NOMO-1 (cell line): Measurements from ENCODE around the gene DEFB124.
A peak's percentile ranks its signal among the peaks of the same experiment; 100 is the strongest.

ENCODE experiments used
- DNase-seq, 2 experiments: peaks; one replicate each; lab custom pipeline; 2025; ENCODE audit not compliant: unreplicated experiment in 2 of 2; lab: John Stamatoyannopoulos, UW

The DEFB124 gene, protein sequence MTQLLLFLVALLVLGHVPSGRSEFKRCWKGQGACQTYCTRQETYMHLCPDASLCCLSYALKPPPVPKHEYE

DNA sequence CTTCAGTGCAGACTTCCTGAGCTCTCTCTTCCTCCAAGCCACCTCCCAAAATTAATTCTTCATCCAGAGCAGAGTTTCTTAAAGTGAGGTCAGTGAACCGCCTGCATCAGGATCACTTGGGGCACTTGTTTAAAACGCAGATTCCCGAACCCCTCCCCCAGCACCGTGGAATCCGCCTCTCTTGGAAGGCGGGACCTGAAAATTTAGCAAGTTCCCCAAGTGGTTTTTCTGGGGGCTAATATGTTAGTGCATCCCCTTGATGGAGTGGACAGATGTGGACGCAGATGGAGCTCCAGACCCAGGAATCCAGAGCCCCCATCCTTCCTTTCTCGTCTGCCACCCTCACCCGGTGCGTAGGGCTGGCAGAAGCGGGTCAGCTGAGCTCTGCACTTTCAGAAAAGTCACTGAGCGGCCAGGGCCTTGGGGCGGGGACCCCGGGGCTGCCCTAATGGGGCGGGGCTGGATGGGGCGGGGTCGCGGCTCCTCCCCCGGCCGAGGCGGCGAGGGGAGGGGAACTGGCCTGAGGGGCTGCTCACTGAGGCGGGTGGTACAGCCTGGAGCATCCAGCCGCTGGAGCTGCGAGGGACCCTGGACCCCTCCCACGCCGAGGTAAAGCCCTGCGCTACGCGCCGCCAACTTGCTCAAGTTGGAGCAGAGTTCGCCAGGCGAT lies at the start of gene DEFB124, which contains the start of gene REM1:
TSS of gene DEFB124 (minus strand) at position 370 of the 670 bp plus-strand sequence. CDS start 2,114 bp downstream, outside the sequence.
TSS of gene REM1 (plus strand) at position 531 of the 670 bp plus-strand sequence. CDS start 1,158 bp downstream, outside the sequence.
- no peak for DNase-seq

DNA sequence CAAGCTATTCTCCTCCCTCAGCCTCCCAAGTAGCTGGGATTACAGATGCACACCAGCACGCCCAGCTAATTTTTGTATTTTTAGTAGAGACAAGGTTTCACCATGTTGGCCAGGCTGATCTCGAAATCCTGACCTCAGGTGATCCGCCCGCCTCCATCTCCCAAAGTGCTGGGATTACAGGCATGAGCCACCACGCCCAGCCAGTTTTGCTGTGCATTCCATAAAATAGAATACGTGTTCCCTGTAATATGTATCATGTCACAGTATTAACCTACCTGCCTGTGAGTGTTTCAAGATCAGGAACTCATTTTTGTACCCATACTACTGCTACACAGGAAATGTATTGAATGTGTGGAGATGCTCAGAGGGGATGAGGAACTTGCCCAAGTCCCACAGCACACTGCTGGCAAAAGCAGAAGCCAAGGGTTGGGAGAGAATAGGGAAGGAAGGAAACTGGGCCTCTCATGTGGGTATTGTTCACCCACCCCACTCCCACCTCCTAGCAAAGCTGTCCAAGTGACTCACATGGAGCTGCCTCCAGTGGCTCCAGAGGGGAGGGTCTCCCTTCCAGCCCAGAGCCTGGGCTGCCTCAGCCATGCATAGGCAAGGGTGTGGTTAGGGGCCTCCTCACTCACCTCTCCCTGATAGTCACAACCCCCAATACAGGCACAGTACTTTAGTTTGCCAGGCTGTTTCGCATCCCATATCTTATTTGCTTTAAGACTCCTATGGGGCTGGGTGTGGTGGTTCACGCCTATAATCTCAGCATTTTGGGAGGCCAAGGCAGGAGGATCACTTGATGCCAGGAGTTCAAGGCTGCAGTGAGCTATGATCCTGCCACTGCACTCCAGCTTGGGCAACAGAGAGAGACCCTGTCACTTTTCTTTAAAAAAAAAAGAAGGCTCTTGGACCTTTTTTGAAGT lies 48.7 kb upstream of the DEFB124 start:
- peak; percentile 87 to 89 for DNase-seq

DNA sequence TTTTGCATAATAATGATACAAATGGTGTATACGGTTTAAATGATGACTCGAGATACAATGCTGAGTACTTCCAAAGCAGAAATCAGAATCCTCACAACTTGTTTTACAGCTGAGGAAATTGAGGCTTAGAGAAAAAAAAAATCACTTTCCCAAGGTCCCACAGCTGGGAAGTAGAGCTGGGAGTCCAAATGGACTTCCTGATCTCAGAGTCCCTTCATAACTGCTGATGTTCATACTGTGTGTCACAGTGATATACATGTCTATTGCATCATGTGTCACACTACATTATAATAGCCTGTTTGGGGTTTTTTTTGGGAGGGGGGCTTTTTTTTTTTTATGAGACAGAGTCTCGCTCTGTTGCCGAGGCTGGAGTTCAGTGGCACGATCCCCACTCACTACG lies 47.8 kb upstream of the DEFB124 start:
- no peak for DNase-seq

DNA sequence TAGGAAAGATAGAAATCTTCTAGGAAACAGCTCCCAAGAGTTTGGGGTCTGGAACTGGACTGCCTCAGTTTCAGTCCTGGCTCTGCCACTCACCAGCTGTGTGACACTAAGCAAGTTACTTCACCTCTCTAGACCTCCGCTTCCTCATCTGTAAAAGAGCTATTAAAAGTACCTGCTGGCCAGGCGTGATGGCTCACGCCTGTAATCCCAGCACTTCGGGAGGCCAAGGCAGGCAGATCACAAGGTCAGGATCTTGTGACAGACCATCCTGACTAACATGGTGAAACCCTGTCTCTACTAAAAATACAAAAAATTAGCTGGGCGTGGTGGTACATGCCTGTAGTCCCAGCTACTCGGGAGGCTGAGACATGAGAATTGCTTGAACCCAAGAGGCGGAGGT lies 46.3 kb upstream of the DEFB124 start:
- DNase-seq: peak in 1 of 2 experiments; percentile 49

DNA sequence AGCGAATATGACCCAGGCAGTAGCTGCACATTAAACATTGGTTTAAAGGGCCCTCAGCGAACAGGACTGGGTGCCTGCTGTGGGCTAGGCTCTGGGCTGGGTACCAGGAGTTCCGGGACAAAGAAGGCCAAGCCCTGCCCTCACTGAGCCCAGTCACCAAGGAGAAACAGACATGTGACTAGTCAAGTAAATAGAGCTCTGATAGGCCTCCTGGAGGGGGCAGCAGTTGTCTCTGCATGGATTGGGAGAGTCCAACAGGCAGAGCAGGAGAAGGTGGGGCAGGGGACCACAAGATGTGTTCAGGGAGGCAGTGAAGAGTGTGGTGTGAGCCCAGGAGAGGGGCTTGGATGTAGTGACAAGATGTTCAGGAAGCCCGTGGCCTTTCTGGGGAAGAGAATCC lies 42.4 kb upstream of the DEFB124 start:
- no peak for DNase-seq

DNA sequence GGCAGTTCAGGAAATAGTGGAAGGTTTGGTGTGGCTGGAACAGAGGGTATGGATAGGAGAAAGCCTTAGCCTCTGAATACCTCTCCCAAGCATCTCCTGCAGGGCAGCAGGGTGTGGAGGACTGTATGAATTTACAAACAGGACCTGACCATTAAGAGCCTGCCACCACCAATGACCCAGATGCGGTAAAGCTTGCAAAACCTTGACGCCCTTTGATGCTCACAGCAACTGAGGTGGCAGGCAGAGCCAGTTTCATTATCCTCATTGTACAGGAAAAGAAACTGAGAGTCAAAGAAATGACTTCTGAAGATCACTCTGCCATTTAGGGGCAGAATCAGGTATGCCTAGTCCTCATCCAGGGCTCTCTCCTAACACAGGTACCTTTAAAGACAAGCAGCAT lies 41.7 kb upstream of the DEFB124 start:
- no peak for DNase-seq

DNA sequence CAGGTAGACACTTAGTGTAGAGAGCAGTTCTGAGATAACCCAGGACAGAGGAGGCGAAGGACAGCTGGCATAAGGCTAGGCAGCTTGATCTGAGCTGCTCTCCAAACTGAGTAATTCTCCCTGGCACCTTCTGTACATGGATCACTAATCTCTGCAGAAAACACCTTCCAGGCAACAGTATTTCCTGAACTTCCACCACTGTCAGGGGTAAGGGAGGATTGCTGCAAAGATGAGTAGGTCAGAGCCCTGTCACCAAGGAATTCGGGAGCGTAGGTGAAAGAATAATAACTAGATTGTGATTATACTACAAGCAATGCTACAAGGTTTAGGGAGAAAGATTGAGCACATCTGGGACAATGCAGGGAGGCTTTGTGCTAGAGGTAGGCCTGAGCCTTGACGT lies 41.2 kb upstream of the DEFB124 start:
- no peak for DNase-seq

DNA sequence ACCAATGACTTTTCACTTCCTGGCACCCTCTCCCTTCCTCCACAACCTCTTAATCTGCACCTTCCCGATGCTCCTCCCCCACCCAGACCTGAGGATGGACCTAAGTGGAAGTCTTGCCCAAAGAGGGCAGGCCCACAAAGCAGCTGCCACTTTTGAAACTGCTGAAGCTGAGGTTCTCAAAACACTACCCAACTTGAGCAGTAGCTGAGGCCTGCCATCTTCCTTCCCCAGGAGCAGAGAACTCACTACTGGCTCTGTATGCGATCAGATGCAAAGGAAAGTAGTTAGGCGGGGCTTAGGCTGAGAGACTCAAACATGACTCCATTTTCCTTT lies 40.8 kb upstream of the DEFB124 start:
- peak in 1 of 2 experiments; percentile 9 for DNase-seq

DNA sequence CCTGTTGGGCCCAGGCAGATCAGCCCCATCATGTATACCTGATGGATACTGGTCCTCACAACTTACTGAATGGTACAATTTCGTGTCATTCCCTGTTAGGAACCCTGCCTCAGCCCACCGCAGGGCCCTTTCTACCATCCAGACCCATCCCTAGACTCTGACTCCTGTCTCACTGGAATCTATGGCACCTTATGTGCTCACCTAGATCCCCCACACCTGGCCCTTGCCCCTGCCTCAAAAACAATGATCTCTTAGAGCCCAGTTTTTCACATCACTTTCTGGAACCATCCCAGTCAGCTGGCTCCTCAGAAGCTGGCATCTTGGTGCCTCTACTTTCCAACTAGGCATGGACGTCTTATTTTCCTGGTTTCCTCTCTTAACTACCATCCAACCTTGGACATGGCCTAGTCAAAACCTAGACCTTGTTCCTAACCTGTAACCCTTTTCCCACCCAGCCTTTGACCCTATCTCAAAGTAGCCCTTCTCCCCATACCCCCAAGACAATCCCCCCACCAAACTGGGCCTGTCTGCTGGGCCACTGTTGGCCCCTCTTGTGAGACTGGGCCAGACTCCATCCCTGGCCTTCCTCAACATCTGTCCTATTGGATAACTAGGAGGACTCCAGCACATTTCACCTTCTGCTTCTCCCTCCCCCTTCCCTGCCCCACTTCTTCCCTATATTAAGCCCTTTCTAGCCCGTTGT lies 40.3 kb upstream of the DEFB124 start:
- DNase-seq: no peak

DNA sequence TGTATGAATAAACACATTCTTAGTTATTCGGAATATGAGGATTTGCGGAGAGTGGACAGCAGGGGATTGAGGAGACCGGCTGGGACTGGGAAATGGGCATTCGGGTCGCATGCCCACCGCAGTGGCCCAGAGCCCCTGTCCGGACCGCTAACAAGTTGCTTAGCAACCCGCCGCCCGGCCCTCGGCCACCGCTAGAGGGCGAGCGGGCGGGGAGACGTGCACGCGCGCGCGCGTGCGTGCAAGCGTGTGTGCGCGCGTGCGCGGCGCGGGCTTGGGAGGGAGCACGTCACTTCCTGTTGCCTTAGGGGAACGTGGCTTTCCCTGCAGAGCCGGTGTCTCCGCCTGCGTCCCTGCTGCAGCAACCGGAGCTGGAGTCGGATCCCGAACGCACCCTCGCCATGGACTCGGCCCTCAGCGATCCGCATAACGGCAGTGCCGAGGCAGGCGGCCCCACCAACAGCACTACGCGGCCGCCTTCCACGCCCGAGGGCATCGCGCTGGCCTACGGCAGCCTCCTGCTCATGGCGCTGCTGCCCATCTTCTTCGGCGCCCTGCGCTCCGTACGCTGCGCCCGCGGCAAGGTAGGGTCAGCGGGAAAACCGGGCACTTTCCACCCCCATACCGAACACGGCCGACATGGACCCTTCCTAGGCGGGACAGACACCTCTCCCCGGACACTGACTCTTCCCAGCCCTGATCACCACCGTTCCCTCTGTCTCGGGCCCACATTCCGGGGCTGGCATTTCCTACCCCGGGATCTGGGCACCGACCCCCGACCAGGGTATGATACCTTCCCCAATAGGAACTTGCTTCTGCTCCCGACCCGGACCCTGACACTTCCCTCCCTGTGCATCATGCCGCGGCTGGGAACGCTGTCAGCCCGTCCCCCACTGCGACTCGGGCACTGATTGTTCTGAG lies 39.5 kb upstream of the DEFB124 start, which contains the start of gene HM13:
TSS of gene HM13 (plus strand) at position 289 of the 918 bp plus-strand sequence. CDS start at position 399, 110 bp downstream.
- peak; percentile 69 to 79 for DNase-seq

DNA sequence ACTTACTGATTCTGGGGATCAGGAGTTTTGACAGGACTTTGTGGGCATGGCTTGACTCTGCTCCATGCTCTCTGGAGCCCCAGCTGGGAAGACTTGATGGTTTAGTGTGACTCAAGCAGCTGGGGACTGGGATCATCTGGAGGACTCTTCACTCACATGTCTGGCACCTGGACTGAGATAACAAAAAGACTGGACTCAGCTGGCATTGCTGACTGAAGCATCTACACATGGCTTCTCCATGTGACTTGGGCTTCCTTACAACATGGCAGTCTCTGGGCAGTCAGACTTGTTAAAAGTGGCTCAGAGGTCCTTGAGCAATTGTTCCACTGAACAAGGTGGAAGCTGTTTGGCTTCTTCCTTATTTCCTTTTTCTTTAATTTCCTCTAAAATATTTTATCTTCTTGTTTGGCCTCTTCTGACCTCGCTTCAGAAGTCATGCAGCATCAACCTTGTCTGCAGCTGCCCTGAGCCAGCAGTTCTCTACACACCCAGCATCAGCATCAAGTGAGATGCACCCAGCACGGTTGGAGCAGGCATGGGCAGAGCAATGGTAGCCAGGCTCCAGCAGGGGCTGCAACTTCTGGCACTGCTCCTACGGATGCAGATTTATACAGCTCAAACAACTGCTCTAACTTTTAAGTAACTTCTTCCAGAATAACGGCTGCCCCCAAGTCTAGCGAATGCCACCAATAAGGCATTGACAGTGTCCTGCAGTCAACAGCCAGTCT lies 33.8 kb upstream of the DEFB124 start:
- DNase-seq: no peak

DNA sequence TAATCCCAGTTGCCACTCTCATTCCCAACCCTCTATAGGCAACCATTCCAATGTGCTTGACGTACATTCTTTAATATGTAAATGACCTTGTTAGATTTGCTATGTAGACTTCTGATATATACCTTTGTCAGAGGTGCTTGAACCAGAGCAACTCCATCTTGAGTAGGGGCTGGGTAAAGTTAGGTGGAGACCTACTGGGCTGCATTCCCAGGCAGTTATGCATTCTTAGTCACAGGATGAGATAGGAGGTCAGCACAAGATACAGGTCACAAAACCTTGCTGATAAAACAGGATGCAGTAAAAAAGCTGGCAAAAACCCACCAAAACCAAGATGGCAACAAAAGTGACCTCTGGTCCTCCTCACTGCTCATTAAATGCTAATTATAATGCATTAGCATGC lies 31.0 kb upstream of the DEFB124 start:
- DNase-seq: no peak

DNA sequence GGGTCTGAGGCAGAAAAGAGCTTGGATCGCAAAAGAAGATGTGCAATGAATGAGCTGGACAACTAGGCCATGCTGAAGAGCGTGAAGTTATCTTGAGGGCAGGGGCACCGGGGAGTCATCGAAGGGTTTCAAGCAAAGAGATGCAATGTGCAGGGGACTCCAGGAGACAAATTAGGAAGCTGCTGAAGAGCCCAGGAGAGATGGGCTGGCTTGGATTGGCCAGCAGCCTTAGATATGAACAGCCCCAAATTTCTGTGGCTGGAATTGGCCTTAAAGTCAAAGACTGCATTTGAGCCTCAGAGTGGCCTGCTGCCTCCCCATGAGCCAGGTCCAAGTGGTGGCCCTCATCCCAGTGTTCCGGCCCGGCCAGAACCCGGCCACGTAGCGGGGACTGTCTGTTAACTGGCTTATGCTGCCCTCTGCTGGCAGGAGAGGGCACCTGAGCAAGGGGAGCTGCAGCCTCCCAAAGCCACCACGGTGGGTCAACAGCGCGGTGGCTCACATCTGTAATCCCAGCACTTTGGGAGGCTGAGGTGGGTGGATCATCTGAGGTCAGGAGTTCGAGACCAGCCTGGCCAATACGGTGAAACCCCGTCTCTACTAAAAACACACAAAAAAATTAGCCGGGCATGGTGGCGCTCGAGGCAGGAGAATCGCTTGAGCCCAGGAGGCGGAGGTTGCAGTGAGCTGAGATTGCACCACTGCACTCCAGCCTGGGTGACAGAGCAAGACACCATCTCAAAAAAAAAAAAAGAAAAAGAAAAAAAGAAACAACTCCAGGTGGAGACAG lies 28.2 kb upstream of the DEFB124 start:
- peak; percentile 16 to 37 for DNase-seq

DNA sequence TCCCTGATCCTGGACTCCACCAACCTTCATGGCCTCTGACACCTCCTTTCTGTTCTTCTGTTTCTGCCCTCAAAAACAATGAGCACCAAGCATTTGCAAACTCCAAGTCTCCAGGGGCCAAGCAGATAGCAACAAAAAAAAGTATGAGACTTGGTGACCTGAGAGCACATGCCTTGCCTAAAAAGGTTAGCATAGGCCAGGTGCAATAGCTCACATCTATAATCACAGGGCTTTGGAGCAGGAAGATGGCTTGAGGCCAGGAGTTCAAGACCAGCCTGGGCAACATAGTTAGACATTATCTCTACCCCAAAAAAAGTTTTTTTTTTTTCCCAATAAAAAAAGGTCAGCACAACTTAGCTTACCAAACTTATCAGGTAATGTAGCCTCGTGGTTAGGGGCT lies 25.6 kb upstream of the DEFB124 start:
- DNase-seq: no peak

DNA sequence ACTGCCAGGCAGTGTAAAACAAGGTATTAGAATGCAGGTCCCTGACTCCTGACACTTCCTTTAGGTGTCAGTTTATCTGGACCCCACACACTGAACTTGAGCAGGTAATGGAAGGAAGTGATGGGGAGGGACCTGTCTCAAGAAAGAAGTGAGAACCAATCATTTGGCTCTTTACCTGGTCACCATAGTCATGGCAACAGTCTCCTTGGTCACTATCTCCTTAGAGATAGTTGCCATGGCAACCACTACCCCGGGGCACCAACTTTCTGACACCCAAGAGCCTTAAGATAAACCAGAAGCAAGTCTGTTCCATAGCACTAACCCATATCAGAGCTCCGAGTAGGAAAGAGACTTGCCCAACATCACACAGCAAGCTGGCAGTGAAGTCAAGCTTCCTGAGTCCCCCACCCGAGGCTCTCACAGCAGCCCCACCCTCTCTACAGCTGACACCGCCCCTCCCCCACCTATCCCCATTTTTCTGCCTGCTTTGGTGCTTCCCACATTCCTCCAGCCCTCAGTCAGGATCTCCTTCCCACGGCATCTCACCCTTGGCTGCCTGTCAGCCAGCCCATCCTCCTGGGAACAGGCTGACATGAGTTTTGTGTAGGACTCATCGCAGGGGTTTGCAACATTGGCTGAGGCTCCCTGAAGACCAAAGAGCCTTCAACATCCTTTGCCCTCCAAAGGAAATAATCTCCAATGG lies 23.1 kb upstream of the DEFB124 start:
- no peak for DNase-seq

DNA sequence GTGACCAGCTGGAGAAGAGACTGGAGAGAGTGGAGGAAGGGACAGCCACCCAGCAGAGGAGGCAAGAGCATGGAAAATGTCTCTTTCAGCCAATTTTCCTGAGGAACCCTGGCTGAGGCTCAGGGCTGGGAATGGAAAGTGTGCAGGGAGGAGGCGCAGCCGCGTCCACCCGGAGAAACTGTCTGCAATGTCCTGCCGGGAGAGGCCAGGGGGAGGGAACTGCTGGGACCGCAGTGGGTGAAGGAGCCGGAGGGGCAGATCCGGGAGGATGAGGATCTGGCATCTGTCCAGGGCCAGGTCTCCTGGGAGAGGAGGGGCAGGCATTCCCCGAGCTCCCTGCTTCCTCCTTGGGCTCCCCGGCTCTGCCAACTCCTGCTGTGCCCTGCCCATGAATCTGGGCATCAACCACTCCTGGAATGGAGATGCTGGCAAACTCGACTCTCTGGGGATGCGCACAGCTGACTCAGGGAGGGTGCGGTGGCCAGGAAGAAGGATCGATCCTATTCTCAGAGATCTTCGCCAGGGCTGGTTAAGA lies 21.9 kb upstream of the DEFB124 start:
- DNase-seq: no peak

DNA sequence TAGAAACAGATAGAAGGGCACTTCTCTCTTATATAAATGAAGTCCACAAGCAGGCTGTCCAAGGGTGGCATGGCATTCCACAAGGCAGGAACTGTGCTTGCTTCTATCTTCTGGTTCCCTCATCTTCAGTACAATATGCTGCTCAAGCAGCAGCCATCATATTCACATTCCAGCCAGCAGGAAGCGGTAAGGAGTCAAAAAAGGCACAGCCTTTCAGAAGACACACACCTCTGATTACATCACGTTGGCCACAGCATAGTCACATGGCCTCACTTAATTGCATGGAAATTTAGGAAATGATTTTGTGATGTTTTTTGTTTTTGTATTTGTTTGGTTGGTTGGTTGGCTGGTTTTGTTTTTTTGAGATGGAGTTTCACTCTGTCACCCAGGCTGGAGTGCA lies 19.2 kb upstream of the DEFB124 start:
- DNase-seq: no peak

DNA sequence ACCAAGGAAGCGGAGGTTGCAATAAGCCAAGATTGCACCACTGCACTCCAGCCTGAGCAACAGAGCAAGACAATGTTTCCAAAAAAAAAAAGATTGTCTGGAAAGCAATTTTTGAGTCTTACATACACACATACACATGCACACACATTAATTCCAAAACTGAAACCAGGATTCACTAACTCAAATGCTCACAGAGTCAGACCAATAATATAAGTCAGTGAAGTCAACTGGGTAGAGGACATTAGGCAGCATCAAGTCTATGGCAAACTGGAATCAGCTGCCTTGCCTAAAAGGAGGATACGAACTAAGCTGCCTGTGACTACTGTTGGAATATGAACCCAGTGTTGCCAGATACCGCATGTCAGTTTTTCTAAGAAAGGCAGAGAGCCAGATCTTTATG lies 15.8 kb upstream of the DEFB124 start:
- no peak for DNase-seq
